ENCODE results near the gene CTNND2. TPM values are rescaled to one million over a fixed set of nuclear protein-coding genes. Genes with fewer than 3 reads are reported as not detected.

Gene CTNND2
- total RNA-seq, 1 experiment from 2014 or later, result 7.0 TPM

DNA sequence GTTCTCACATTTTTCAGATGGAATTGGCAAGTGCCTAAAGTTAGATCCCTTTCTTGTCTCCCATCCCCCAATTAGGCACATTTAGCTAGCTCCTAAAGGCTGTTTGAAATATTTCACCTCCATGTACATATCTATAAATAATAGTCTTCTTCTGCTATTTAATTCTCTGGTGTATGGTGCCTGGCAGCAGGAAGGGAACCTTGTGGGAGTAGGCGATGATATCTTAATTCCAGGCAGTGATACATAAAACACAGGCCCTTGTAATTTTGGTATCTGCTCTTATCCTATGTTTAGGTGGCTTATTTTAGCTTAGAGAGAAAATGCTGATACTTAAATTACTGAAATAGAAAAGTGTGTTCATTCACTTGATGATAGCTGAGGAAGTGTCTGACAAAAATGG, 880.3 kb downstream of the CTNND2 start:
- H3K27ac ChIP-seq (ENCODE audit: insufficient read length, low read depth, low read length), result no peak overlapping the region
- H3K23me2 ChIP-seq (ENCODE audit: insufficient read length, low read depth, low read length, poor library complexity, severe bottlenecking), result no peaks in the 10 kb centered on the region

More for the DNA sequence above, 880.3 kb downstream of the CTNND2 start:
- Histone ChIP-seq H3K4me2 (ENCODE audit: insufficient read depth, insufficient read length, low read length) (no peak overlapping the region), H3K23ac (ENCODE audit: insufficient read length, low read depth, low read length) (no peak overlapping the region), H3K4ac (ENCODE audit: low read depth, low read length) (no peak overlapping the region), H2BK120ac (ENCODE audit: low read depth, low read length, poor library complexity, severe bottlenecking) (no peak overlapping the region), H3K56ac (ENCODE audit: insufficient read length, low read depth, low read length) (no peak overlapping the region), H4K8ac (replicated peaks; ENCODE audit: insufficient read length, low read depth, low read length) (no peak overlapping the region), H3T11ph (ENCODE audit: low read length) (no peak overlapping the region), H2BK15ac (ENCODE audit: low read depth, low read length) (no peak overlapping the region), H3K27me3 (ENCODE audit: insufficient read depth, low read length) (no peaks in the 10 kb centered on the region), H3K79me2 (ENCODE audit: insufficient read depth, low read length) (no peaks in the 10 kb centered on the region), H3K79me1 (ENCODE audit: insufficient read depth, low read depth, low read length, poor library complexity, severe bottlenecking) (no peaks in the 10 kb centered on the region), H2AK5ac (ENCODE audit: insufficient read length, low read length) (no peak overlapping the region), H3K14ac (ENCODE audit: insufficient read depth, low read length) (no peak overlapping the region), H4K20me1 (ENCODE audit: control insufficient read depth, insufficient read depth, insufficient read length) (no peaks in the 10 kb centered on the region), H3K9me3 (ENCODE audit: control insufficient read depth, low read depth, low read length) (no peaks in the 10 kb centered on the region), H3K9ac (ENCODE audit: extremely low read depth, insufficient read length, low read length) (no peak overlapping the region), H3K18ac (ENCODE audit: insufficient read length, low read depth, low read length) (no peak overlapping the region), H3K4me1 (ENCODE audit: insufficient read depth, low read length) (no peaks in the 10 kb centered on the region), H2AFZ (ENCODE audit: low read length) (no peak overlapping the region), H2BK5ac (ENCODE audit: insufficient read length, low read length) (no peak overlapping the region), H2BK20ac (ENCODE audit: low read depth, low read length, poor library complexity, severe bottlenecking) (no peak overlapping the region), H4K5ac (ENCODE audit: insufficient read length, low read depth, low read length) (no peak overlapping the region), H2BK12ac (ENCODE audit: insufficient read length, low read depth, low read length) (no peak overlapping the region), H4K91ac (ENCODE audit: insufficient read length, low read depth, low read length) (no peak overlapping the region)
- no peak for DNase-seq
- TF ChIP-seq, protein P1, sequence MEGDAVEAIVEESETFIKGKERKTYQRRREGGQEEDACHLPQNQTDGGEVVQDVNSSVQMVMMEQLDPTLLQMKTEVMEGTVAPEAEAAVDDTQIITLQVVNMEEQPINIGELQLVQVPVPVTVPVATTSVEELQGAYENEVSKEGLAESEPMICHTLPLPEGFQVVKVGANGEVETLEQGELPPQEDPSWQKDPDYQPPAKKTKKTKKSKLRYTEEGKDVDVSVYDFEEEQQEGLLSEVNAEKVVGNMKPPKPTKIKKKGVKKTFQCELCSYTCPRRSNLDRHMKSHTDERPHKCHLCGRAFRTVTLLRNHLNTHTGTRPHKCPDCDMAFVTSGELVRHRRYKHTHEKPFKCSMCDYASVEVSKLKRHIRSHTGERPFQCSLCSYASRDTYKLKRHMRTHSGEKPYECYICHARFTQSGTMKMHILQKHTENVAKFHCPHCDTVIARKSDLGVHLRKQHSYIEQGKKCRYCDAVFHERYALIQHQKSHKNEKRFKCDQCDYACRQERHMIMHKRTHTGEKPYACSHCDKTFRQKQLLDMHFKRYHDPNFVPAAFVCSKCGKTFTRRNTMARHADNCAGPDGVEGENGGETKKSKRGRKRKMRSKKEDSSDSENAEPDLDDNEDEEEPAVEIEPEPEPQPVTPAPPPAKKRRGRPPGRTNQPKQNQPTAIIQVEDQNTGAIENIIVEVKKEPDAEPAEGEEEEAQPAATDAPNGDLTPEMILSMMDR (conservative IDR thresholded peaks at IDR 0.05), result no peak
- Mint-ChIP-seq H3K9me3 (no peaks in the 10 kb centered on the region; a peak in 1 of 5 replicates), H3K36me3 (ENCODE audit: insufficient read depth in 1 of 3, low read depth in 3 of 3) (no peaks in the 10 kb centered on the region), H3K4me3 (no peak overlapping the region), H3K4me1 (peaks cover 0 to 2% of the 10 kb centered on the region in 2 experiments; a peak in 2 of 4 replicates), H3K27me3 (ENCODE audit: low read depth) (no peaks in the 10 kb centered on the region), H3K27ac (no peak overlapping the region)
- no CpG with 5 or more reads among the region's 1 CpG for WGBS (ENCODE audit: extremely low coverage, insufficient read length, low lambda C conversion rate)
